Stimulated activated CD4-positive, alpha-beta T cell treated with anti-CD3 and anti-CD28 coated beads, Interleukin-15, amount 100 ng/mL, for 1 hour (primary cell): ENCODE data around the gene DNAH5.
"Not testable (repeated sequence)": the region's sequence is repeated elsewhere in the genome, so short reads cannot be mapped to it uniquely, and the experiment has no call there.

Source experiments
- DNase-seq, 2 donors: peaks; one replicate each; pipeline ENCODE4 v3.0.0-alpha.2; 2020; ENCODE audit warnings: low read depth in 1 of 2, low spot score in 1 of 2

The DNAH5 gene

GRCh38 chr5:13944560-13945199 is at the start of gene DNAH5:
DNAH5 (minus strand) TSS chr5:13944688; CDS start chr5:13944438, 250 bp downstream.
- no peak for DNase-seq

GRCh38 chr5:13993926-13994325 is 49.4 kb upstream of the DNAH5 start:
- DNase-seq, result no peak

GRCh38 chr5:13992795-13993194 is 48.3 kb upstream of the DNAH5 start:
- DNase-seq, result no peak

- DNase-seq, result no peak
Observed at GRCh38 chr5:13991365-13991764, 46.9 kb upstream of the DNAH5 start.

- DNase-seq, result no peak
Observed at GRCh38 chr5:13990896-13991295, 46.4 kb upstream of the DNAH5 start.

GRCh38 chr5:13989832-13990231 is 45.3 kb upstream of the DNAH5 start:
- no peak for DNase-seq

GRCh38 chr5:13987843-13988464 is 43.5 kb upstream of the DNAH5 start:
- DNase-seq, result no peak

GRCh38 chr5:13985731-13986418 is 41.4 kb upstream of the DNAH5 start:
- DNase-seq, result no peak

- not testable (repeated sequence) for DNase-seq
Observed at GRCh38 chr5:13984888-13985287, 40.4 kb upstream of the DNAH5 start.

- DNase-seq, result no peak
Observed at GRCh38 chr5:13976867-13977830, 32.7 kb upstream of the DNAH5 start.

- no peak for DNase-seq
Observed at GRCh38 chr5:13976223-13976622, 31.7 kb upstream of the DNAH5 start.

- no peak for DNase-seq
Observed at GRCh38 chr5:13975246-13975645, 30.8 kb upstream of the DNAH5 start.

GRCh38 chr5:13973724-13974123 is 29.2 kb upstream of the DNAH5 start:
- no peak for DNase-seq

GRCh38 chr5:13972029-13972428 is 27.5 kb upstream of the DNAH5 start:
- DNase-seq, result no peak

- no peak for DNase-seq
Observed at GRCh38 chr5:13957032-13957645, 12.7 kb upstream of the DNAH5 start.

GRCh38 chr5:13956471-13956870 is 12.0 kb upstream of the DNAH5 start:
- no peak for DNase-seq

- DNase-seq, result no peak
Observed at GRCh38 chr5:13955896-13956295, 11.4 kb upstream of the DNAH5 start.

GRCh38 chr5:13946111-13946510 is 1.6 kb upstream of the DNAH5 start:
- DNase-seq, result no peak

- no peak for DNase-seq
Observed at GRCh38 chr5:13945271-13945670, 783 bp upstream of the DNAH5 start.

- no peak for DNase-seq
Observed at GRCh38 chr5:13943676-13944075, 812 bp downstream of the DNAH5 start.

- DNase-seq, result no peak
Observed at GRCh38 chr5:13941468-13941867, 3.0 kb downstream of the DNAH5 start.
